HG02678 (cell line): ENCODE measurements around the gene AFF2.

Source experiments
- ATAC-seq: cut with Tn5 transposase; IDR thresholded peaks from one replicate; pipeline ENCODE4 v1.9.1; 2021; ENCODE audit warnings: mild to moderate bottlenecking, moderate library complexity; ENCODE audit not compliant: unreplicated experiment

AFF2 gene

DNA sequence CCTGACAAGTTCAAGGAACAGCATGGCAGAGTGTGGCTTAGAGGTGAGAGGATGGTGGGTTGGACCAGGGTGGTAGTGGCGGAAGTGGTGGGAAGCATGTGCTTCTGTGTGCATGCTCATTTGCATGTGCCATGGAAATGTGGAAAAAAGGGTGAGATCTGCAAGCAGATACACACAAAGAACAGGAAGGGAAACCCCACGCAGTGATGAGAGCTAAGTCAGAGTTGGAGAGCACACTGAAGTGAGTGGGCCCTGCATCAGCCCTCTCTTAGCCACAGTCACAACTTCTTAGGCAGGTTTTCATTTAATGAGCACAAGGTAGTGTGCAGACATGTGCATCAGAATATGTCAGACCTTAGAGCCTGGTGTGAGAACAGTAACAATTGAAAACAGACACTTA, 483.8 kb downstream of the AFF2 start:
- no peak for ATAC-seq

DNA sequence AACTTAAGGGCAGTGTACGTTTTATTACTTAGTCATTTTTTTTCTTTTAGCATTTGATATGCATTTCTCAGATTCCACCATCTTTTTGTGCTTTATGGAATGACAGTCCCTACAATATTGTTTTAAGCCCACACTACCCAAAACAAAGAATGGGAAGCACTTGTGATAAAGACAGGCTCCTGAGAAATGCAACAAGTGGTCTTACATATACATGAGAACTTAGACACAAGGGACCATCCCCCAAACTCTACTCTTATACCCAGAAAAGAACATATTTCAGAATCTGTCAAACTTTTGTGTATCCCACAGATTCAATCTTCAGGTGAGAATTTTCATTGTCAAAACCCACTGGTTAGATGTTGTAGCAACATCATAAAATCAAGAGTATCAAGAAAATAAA, 491.1 kb downstream of the AFF2 start:
- no peak for ATAC-seq

DNA sequence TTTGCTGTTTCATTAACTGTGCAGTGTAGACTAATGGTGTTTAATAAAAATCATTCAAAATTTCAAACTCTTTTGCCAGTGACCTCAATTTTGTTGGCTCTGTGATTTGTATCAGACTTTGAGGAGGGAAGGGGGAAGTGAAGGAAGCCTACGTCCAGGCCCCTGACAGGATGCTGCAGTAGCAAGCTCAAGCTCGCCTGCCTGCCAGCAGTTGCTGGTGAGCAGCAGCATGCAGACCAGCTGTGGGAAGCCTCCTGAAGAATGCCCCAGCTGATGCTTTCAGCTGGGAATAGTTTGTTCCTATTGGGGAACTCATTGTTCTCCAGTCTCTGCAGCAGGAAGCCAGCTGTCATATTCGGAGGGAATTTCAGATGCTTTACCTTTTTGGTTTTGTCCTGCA, 495.2 kb downstream of the AFF2 start:
- no peak for ATAC-seq

DNA sequence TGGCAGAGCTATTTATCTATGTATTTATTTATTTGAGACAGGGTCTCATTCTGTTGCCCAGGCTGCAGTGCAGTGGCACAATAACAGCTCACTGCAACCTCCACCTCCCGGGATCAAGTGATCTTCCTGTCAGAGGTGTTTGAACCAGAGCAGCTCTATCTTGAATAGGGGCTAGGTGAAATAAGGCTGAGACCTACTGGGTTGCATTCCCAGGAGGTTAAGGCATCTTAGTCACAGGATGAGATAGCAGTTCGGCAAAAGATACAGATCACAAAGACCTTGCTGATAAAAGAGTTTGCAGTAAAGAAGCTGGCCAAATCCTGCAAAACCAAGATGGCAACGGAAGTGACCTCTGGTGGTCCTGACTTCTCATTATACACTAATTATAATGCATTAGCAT, 501.9 kb downstream of the AFF2 start:
- no peak for ATAC-seq

DNA sequence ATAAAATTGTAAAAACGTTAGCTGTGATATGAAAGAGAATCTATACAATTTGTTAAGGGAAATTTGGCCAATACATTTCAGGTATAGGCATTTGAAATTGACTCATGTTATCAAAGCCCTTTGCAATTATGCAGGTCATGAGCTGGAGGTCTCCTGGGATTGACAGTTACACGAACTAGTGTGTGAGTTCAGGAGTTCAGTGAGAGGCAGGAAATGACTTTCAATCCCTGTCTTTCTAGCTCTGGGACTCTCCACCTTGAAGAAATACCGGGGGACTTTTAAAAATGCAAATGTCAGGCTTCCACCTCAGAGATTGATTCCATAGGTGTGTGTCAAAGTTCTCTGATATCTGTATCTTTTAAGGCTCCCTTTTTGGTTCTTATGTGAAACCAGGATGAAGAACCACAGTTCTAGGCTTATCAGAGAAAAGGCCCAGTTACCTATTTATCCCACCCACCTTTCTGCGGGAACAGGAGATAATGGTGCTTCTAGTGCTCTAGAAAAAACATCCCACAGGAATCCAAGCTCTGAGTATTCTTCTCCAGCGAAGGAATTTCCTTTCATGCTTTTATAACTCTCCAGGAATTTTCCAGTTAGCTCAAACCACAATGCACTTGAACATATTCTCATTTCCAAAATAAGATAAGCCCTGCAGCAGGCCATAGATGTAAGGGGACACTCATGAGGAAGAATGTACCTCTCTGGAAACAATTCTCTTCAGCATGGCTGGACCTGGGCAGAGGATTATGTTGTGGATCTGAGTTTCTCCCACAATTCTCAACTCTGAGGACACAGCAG, 503.6 kb downstream of the AFF2 start:
- ATAC-seq: peak; percentile 62

DNA sequence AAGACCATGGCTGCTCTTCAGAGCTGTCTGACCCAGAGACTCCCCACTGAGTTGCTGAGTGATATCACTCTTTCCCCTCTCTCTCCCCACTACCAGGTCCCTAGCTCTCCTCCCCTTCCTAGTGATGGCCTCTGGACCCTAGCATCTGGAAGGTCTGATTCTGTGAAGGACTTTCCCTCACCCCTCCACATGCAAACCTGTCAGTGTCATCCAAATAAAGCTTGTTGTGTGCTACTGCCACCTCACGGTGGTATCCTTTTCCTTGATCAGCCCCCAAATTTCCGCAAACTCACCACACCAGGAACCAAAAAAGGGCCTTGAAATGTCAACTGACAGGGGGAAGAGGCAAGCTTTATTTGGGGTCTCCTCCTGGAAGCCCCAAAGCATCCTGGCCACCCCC, 504.5 kb downstream of the AFF2 start:
- ATAC-seq: no peak

DNA sequence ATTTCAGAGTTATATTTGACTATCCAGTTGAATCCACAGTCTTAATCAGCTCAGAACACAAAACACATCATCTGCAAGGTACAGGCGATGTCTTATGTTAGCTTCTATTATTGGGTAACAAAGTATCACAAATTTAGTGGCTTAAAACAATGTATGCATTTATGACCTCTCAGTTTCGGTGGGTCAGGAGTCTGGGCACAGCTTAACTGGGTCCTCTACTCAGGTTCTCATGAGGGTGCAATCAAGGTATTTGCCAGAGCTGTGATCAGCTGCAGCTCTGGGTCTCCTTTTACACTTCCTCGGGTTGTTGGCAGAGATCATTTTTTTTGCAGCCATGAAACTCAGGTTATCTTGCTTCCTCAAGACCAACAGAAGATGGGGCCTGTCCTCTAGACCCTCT, 505.8 kb downstream of the AFF2 start:
- no peak for ATAC-seq

DNA sequence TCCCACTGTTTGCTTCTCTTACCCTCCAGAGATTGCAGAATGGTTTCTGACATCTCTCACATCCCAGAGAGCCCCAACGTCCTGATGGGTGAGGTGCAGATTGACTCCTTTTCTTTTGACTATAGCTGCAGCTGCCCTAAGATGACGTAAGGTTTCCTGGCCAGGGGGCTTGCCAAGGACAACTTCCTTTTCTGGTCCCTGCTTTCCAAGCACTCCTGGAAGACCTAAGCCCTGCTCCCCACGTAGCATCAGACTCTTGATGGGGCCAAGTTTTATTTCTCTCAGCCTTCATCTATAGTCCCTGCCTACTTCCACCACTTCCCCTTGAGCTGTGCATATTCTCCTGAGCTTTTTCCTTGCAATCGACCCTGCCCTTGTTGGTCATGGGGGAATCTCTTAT, 507.0 kb downstream of the AFF2 start:
- no peak for ATAC-seq

DNA sequence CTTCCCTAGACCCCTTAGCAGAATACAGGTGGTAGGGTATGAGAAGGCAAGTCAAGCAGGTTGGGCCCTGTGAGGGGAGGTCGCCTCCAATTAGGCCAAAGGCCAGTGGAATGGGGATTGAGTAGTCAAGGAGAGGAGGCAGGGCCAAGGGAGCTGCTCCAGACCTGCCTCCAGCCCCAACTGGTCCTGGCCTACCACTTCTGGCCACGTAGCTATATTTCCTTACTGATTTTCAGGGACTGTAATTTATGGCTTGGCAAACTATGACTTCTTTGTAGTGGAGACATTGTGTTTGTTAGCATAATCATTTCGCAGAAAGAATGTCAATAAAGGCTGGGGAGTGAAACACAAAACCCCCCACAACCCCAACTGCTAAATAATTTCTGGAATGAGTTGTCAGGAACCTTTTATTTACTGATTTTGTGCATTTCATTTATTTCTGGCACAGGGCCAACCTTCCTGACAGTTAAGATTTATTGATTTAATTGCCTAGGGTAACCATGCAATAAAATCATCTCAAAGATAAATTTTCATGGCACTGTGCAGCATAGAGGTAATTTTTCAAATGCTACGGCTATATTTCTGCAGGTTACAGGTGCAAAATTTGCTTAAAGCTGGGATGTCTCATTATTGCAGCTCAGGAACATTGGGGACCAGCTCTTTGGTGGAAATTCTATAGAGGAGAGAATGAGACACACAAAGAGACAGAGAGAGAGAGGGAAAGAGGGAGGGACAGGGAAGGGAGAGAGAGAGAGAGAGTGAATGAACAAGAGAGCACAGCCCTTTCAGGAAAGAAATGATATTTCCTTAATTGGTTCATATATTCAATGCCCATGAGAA, 509.8 kb downstream of the AFF2 start:
- no peak for ATAC-seq

DNA sequence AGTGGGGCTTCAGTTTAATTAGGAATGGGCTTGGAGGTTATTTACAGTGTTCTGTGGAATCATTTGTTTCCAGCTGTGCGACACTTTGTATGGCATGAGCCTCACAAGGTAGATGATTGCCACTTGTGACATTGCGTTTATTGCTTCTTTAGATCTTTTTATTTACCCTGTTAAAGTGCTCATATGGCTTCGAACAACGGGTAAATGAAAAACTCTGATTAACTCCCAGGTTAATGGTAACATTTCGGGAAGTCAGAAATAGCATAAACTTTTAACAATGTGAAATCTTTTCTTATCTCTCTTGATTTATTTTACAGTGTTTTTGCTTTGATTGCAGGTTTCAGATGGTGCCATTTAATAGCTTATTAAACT, 510.4 kb downstream of the AFF2 start:
- ATAC-seq: no peak

DNA sequence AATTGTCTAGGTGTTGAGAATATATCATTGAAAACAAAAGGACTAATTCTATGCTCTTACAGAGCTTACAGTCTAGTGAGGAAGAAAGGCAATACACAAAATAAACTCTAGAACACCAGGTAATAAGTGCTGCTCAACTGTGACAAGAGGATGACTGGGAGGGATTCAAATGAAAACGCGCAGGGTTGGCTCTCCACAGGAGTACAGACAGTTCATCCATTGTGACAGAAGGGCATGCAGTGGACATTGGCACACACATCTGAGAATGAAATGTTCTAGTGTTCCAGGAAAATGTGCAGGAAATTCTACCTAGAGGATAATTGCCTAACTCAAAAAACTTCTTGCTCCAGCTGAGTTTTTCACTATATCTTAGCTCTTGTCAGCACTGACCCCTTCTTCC, 512.7 kb downstream of the AFF2 start:
- ATAC-seq: no peak

DNA sequence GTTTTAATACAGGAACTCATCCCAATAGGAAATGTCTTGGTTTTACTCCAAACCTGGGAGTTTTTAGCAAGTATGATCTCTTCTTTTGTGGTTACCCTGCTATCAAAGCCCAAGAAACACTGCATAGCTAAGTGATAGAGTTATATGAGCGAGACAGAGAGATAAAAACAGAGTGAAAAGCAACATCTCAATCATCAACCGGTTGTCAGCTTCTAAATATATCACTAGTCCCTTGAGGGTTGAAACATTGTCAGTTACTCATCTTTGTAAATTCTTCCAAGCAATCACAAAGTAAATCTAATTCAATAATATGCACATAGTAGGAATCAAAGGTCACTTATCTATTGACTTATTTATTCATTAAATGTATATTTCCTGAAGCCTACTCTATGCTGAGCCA, 520.7 kb downstream of the AFF2 start:
- ATAC-seq: no peak

DNA sequence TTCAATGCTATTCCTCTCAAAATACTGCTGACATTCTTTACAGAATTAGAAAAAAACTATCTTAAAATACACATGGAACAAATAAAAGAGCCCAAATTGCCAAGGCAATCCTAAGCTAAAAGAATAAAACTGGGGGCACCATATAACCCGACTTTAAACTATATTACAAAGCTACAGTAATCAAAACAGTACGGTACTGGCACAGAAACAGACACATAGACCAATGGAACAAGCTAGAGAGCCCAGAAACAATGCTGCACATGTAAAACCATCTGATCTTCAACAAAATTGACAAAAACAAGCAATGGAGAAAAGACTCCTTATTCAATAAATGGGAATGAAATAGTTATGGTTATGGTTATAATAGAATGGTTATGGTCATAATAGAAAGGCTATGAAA, 522.1 kb downstream of the AFF2 start:
- ATAC-seq: no peak

DNA sequence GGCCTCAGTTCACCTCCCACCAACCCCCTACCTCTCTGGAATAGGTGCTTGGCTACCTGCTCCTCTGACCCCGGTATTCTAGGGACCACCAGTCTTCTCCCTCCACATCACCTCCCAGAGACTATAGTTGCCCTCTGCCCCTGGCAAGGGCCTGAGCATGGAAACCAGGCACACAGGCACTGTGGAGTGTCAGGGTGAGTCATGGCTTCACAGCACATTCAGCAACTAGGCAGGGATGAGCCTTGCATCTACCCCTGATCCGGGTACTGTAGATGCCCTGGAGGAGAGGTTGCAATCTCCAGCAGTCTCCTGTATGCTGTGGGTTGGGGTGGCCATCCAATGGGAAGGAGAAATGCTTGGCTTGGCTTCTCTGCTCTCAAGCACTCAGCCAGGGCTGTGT, 532.0 kb downstream of the AFF2 start:
- no peak for ATAC-seq

DNA sequence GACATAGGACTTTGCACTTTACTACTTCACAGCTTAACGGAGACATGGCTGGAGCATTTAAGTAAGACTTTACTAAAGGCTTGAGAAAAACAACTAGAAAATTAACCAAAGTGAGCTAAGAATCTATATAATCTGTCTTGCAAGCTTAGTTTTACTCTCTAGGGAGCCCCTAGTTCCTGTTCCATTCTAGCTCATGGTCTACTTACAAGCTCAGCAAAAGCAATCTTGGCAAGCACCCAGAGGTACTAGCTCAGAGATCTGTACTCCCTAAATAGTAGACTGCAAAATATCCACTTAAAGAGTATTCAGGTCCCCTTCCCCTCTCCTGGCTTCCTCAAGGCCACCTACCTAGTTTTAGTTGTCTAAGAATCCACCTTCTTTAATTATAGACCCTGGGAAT, 535.7 kb downstream of the AFF2 start:
- no peak for ATAC-seq

DNA sequence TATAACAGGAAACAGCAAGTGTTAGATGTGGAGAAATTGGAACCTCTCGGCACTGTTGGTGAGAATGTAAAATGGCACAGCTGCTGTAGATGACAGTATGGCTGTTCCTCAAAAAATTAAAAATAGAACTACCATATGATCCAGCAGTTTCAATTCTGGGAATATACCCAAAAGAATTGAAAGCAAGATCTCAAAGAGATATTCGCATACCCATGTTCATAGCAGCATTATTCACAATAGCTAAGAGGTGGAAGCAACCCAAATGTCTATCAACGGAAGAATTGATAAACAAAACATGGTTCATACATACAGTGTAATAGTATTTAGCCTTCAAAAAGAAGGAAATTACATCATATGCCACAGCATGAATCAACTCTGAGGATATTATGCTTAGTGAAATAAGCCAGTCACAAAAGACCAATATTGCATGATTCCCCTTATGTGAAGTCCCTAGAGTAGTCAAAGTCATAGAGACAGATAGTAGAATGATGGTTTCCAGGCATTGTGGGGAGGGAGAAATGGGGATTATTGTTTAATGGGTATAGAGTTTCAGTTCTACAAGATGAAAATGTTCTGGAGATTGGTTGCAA, 537.0 kb downstream of the AFF2 start:
- no peak for ATAC-seq

DNA sequence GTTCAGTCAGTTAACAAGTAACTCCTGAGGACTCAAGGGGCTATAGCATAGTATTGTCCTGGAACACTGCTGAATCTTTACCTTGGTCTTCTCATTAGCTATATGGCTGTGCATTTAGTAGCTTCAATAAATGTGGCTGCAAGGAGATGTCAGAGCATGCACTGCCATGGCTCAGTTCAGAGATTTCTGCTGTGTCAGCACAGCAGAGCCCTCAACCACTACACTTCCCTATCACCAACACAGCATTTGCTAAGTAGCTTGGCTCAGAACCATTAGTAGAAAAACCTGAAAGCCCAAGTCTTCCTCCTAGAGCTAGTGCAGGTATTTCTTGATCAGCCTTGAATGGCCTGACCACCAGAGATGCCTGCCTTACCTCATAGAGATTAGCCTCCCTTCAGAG, 538.6 kb downstream of the AFF2 start:
- no peak for ATAC-seq

DNA sequence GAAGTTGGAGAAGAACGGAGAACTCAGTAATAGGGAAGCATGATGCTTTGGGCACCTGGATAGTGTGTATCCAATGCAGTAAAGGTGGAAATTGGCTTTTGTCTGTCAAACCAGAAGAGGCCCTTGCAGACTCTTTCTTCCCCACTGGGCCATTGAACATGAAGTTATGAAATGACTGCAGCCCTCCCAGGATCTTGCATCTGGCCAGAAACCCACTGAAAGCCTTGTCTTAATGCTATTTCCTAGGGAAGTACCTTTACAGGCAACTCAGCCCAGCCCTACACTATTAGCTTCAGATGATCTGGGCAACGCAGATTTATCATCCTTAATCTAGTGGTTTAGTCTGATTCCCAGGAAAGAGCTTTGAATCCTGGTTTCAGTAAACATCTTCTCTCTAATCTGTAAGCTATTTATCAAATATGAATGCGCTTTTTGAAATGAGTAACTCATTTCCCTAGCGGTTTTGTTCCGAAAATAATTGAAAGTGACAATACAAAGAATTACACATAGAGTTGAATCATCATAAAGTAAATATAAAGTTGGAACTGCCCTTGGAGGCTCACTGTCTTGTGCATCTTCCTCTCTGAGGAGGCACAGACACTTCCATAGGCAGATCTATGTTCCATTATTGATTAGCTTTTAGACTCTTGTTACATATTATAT, 540.6 kb downstream of the AFF2 start:
- no peak for ATAC-seq

DNA sequence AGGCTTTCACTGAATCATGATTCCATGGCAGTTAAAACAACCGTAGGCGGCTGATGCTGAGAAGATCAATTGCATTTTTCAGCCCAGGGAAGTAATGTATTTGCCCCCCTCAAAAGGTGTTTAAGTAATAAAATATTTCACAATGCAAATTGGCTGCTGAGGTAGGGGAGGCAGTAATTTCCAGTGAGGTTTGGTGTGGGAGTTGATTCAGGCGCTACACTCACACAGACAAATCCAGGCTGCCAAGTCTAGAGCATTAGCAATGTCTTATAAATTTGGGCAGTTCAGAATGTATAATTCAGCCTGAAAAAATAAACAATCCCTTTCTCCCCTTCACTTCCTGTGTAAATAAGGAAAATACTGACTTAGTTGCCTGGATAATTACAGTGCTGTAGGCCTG, 543.0 kb downstream of the AFF2 start:
- ATAC-seq: no peak

DNA sequence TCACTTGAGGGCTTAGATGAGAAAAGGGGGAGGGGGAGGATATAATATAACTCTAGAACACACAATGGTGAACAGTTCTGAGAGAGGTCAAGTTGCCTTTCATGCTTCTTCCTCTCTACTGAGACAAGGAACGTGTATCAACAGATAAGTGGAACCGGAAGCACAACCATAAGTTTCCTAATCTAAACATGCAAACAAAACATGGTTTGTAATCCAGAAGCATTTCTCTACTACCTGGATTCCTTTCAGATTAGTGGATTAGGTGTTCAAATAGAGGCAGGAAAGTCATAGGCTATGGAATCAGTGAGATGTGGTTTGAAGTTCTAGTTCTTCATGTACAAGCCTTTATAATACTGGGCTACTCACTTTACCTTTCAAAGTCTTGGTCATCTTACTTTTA, 544.1 kb downstream of the AFF2 start:
- ATAC-seq: no peak

DNA sequence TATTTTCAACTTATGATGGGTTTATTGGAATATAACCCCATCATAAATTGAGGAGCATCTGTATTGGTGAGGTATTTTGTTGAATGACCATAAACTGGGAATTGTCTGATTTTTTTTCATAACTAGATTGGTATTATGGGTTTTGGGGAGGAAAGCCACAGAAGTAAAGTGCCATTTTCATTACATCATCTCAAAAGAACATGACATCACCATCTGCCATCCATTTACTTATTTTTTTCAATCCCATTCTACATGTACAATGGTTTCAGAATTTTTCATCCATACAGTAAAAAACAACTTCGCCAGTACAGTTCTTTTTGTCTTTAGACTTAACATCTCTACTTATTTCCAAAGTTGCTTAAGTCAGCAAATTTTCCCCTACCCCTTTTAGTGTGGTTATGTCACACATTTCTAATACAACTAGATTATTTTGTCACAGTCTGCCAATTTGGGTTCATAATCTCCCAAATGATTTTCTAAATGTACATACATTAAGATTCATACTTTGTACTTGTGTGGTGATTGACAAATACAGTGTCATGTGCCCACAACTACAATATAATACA, 545.3 kb downstream of the AFF2 start:
- ATAC-seq: no peak
